ENCODE results near the gene HAUS8.

DNA sequence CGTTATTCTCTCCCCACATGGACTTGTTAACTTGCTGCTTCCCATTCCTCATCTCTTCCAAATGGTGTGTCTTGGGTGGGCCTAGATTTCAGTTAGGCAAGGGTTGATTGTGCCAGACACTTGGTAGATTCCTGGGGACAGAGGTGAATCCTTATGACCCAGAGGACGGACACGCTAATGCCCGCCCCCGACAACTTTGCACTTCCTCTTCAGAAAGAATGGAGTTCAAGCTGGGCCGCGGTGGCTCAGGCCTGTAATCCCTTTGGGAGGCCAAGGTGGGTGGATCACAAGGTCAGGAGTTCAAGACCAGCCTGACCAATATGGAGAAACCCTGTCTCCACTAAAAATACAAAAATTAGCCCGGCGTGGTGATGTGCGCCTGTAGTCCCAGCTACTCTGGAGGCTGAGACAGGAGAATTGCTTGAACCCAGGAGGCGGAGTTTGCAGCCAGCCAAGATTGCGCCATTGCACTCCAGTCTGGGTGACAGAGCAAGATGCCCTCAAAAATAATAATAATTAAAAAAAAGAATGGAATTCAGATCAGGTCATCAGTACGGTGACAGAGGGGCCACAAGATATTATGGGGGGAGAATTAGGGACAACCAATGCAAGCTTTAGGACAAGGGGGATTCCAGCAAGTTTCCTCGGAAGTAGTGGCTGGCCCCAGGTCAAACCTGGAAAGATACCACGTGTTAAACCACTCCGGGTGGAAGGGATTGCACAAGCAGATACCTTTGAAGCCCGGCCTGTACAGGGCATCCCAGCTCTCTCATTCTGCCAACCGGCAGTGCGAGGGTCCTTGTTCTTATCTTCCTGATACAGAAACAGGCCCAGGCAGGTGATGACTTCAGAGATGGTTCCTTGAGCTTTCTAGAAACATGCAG lies 3.0 kb upstream of the HAUS8 start:
- TF ChIP-seq POLR2A (IDR thresholded peaks at IDR 0.05; ENCODE audit: low read length), result no peak
- TF ChIP-seq GATA1 (IDR thresholded peaks at IDR 0.05; ENCODE audit: low read depth, low read length), result no peak
